Body of pancreas (tissue), 4 donors: ENCODE data around the gene SHISAL1. TPM values are rescaled to one million over a fixed set of nuclear protein-coding genes. Genes with fewer than 3 reads are reported as not detected.
A peak's percentile ranks its signal among the peaks of the same experiment; 100 is the strongest.

Source experiments
- ATAC-seq: fragments of 150-250 bp; one replicate; pipeline ENCODE4 v1.9.1; 2016
- DNase-seq, 4 donors: peaks; one replicate each; pipeline ENCODE4 v3.0.0-alpha.2; 2019
- H3K27ac ChIP-seq, 4 donors: fragments of 200-600 bp; sonication (generic); 1 replicate in 3 of 4; 2 replicates in 1 of 4; pipeline versions ENCODE4 v1.5.1 to v1.6.1; 2016 to 2019; ENCODE audit warnings: mild to moderate bottlenecking in 1 of 4, mixed read lengths in 1 of 4, moderate library complexity in 1 of 4
- H3K27me3 ChIP-seq, 2 donors: fragments of 200-600 bp; sonication (generic); one replicate each; pipeline ENCODE4 v1.6.0; 2016; ENCODE audit warnings: mild to moderate bottlenecking in 1 of 2
- H3K36me3 ChIP-seq, 2 donors: fragments of 200-600 bp; sonication (generic); replicated peaks in 1 of 2; 2 replicates each; pipeline ENCODE4 v1.5.1; 2016; ENCODE audit warnings: low read depth in 2 of 2; ENCODE audit not compliant: insufficient read depth in 1 of 2
- H3K4me1 ChIP-seq: fragments of 200-600 bp; sonication (generic); one replicate; pipeline ENCODE4 v1.6.0; 2016
- H3K4me3 ChIP-seq, 2 donors: fragments of 200-600 bp; sonication (generic); 1 replicate in 1 of 2; 2 replicates in 1 of 2; pipeline ENCODE4 v1.5.1; 2016 to 2019
- H3K9me3 ChIP-seq, 3 donors: fragments of 200-600 bp; sonication (generic); 1 replicate in 2 of 3; 2 replicates in 1 of 3; pipeline ENCODE4 v1.5.1; 2016
- CTCF ChIP-seq, 7 experiments: fragments of 450-650 bp in 4 of 7; fragments of 200-600 bp in 3 of 7; sonication (generic) in 3 of 7; IDR thresholded peaks; one replicate each; pipeline ENCODE4 v1.5.1; 2016 to 2019; ENCODE audit warnings: antibody characterized with exemption in 7 of 7
- POLR2A ChIP-seq, 3 donors: fragments of 450-650 bp; IDR thresholded peaks; one replicate each; pipeline ENCODE4 v1.6.1; 2016; ENCODE audit warnings: antibody characterized with exemption in 3 of 3, mild to moderate bottlenecking in 2 of 3
- WGBS, 2 donors: methylation state at CpG; one replicate each; pipeline ENCODE4 v1.1.5; 2017; 5-methylcytosine and 5-hydroxymethylcytosine counted together
- intact Hi-C: fragments of 100-400 bp; cut with DNase I; formaldehyde crosslinking; loops from one replicate; pipeline ENCODE4 v1.15.1; 2023
- total RNA-seq, 2 donors: library from RNA; depleted of rRNA; stranded (reverse); fragments of >200 nt; gene quantifications; one replicate each; pipeline ENCODE4 v1.1.0, GENCODE V29; 2016

SHISAL1 gene
- total RNA-seq, 2 donors from 2014 or later: 0.78 to 1.6 TPM

GRCh38 chr22:44259366-44260215 is 53.2 kb downstream of the SHISAL1 start:
- no peaks in the 10 kb centered on the region for H3K27me3 ChIP-seq
- 69 to 75% methylated on average over 19 of the region's 19 CpGs for WGBS, 2 donors
- intact Hi-C loops: no loop called here
- H3K27ac ChIP-seq: no peak overlapping the region
- no peaks in the 10 kb centered on the region for H3K9me3 ChIP-seq
- ATAC-seq: no peak
- H3K4me3 ChIP-seq: no peak overlapping the region
- DNase-seq: peak in 1 of 4 donors; percentile 1
- no peak for TF ChIP-seq CTCF (IDR thresholded peaks at IDR 0.05)
- no peak for TF ChIP-seq POLR2A (IDR thresholded peaks at IDR 0.05)
- H3K36me3 ChIP-seq: no peaks in the 10 kb centered on the region
- no peaks in the 10 kb centered on the region for H3K4me1 ChIP-seq

- H3K36me3 ChIP-seq: no peaks in the 10 kb centered on the region
- intact Hi-C loops: no loop called here
- H3K4me3 ChIP-seq: no peak overlapping the region
- DNase-seq (no peak), ATAC-seq (no peak)
- H3K27me3 ChIP-seq: no peaks in the 10 kb centered on the region
- no peaks in the 10 kb centered on the region for H3K9me3 ChIP-seq
- H3K27ac ChIP-seq: no peak overlapping the region
- no peaks in the 10 kb centered on the region for H3K4me1 ChIP-seq
- TF ChIP-seq CTCF (IDR thresholded peaks at IDR 0.05): no peak
- no peak for TF ChIP-seq POLR2A (IDR thresholded peaks at IDR 0.05)
- 48 to 77% methylated on average over 13 of the region's 13 CpGs for WGBS, 2 donors
These were observed 55.9 kb downstream of the SHISAL1 start for GRCh38 chr22:44256556-44257485.

GRCh38 chr22:44256085-44256484 is 56.7 kb downstream of the SHISAL1 start:
- no peaks in the 10 kb centered on the region for H3K36me3 ChIP-seq
- H3K4me1 ChIP-seq: no peaks in the 10 kb centered on the region
- ATAC-seq (no peak), DNase-seq (no peak)
- no peaks in the 10 kb centered on the region for H3K9me3 ChIP-seq
- no peak overlapping the region for H3K27ac ChIP-seq
- TF ChIP-seq POLR2A (IDR thresholded peaks at IDR 0.05) (no peak), CTCF (IDR thresholded peaks at IDR 0.05) (no peak)
- intact Hi-C loops: no loop called here
- no peaks in the 10 kb centered on the region for H3K27me3 ChIP-seq
- 79 to 89% methylated on average over 6 of the region's 6 CpGs for WGBS, 2 donors
- no peak overlapping the region for H3K4me3 ChIP-seq

- no peak for TF ChIP-seq CTCF (IDR thresholded peaks at IDR 0.05)
- H3K27ac ChIP-seq: no peak overlapping the region
- no peaks in the 10 kb centered on the region for H3K4me1 ChIP-seq
- DNase-seq: no peak
- no peaks in the 10 kb centered on the region for H3K36me3 ChIP-seq
- intact Hi-C loops: no loop called here
- H3K9me3 ChIP-seq: peaks cover 0 to 11% (median 0%) of the 10 kb centered on the region in 3 donors
- H3K4me3 ChIP-seq: no peak overlapping the region
- no peaks in the 10 kb centered on the region for H3K27me3 ChIP-seq
- WGBS, 2 donors: 85 to 87% methylated on average over 2 of the region's 2 CpGs
- no peak for ATAC-seq
These were observed 57.9 kb downstream of the SHISAL1 start for GRCh38 chr22:44254811-44255210.
